Adipose tissue (tissue), 3 donors: ENCODE data around the gene ACSM2A. TPM values are rescaled to one million over a fixed set of nuclear protein-coding genes. Genes with fewer than 3 reads are reported as not detected.
"Not testable (repeated sequence)": the region's sequence is repeated elsewhere in the genome, so short reads cannot be mapped to it uniquely, and the experiment has no call there.

Source experiments
- H3K27ac ChIP-seq: one replicate; pipeline ENCODE4 v1.5.1; 2013; ENCODE audit warnings: low read depth, low read length
- WGBS, 3 donors: extraction: QIAGEN DNeasy Blood & Tissue Kit; methylation state at CpG; one replicate each; pipeline ENCODE4 v1.1.7; 2013; 5-methylcytosine and 5-hydroxymethylcytosine counted together
- polyA plus RNA-seq, 3 donors: library from polyadenylated mRNA; stranded (reverse); fragments of 200-250 nt; gene quantifications; one replicate each; pipeline ENCODE4 v1.2.3, GENCODE V29; 2013
- donor health status: healthy with polysubstance abuse.
- donor health status: Bipolar disorder and iron deficiency.
- donor health status: healthy.

The ACSM2A gene
- polyA plus RNA-seq, 3 donors = 0.13 to 0.90 (median 0.14) TPM

- H3K27ac ChIP-seq = no peak overlapping the region
- WGBS, 3 donors = 45 to 59% (median 50%) methylated on average over 3 of the region's 3 CpGs
Measured at GRCh38 chr16:20441191-20441590, 10.1 kb upstream of the ACSM2A start.

GRCh38 chr16:20441859-20442258 is 9.5 kb upstream of the ACSM2A start:
- WGBS, 3 donors = 89 to 92% (median 92%) methylated on average over 2 to 3 of the region's 4 CpGs
- H3K27ac ChIP-seq = not testable (repeated sequence)

GRCh38 chr16:20446652-20447393 is 4.5 kb upstream of the ACSM2A start:
- not testable (repeated sequence) for H3K27ac ChIP-seq
- no CpG with 5 or more reads among the region's 3 CpGs for WGBS, 3 donors

DNA sequence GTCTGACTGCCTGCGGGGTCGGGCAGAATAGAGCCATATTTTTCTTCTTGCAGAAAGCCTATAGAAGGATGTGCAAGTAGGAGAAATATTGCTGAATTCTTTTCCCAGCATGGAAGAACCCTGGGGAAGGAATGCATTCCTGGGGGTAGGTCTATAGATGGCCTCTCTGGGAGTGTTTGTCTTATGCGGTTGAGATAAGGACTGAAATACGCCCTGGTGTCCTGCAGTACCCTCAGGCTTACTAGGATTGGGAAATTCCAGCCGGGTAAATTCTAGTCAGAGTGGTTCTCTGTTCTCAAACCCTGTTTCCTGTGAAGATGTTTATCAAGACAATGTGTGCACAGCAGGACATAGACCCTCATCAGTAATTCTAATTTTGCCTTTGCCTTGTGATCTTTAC is 2.3 kb downstream of the ACSM2A start:
- H3K27ac ChIP-seq = not testable (repeated sequence)
- WGBS, 3 donors = 74 to 89% (median 81%) methylated on average over 4 of the region's 5 CpGs

GRCh38 chr16:20459227-20459626 is 7.9 kb downstream of the ACSM2A start:
- 91 to 98% (median 92%) methylated on average over 2 of the region's 2 CpGs for WGBS, 3 donors
- H3K27ac ChIP-seq = not testable (repeated sequence)

- WGBS, 3 donors = 77 to 94% (median 88%) methylated on average over 1 to 3 of the region's 4 CpGs
- H3K27ac ChIP-seq = not testable (repeated sequence)
Measured at GRCh38 chr16:20460313-20460712, 9.0 kb downstream of the ACSM2A start.

DNA sequence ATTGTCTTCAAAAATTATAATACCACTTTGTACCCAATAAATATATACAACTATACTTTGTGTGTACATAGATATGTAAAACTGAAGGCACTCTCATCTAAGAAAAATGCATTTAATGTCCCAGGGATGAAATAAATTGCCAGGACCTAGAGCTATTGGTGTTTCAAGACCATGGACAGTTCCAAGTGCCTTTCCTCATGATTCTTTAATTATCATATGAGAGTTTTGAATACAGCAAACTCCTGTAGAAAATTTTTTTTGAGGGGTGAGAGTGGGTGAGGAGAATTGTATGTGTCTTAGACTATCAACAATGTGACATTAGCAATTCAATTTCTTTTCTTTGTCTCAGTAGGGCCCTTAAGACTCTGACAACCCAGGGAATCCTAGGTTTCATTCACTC is 17.6 kb downstream of the ACSM2A start:
- H3K27ac ChIP-seq = not testable (repeated sequence)

DNA sequence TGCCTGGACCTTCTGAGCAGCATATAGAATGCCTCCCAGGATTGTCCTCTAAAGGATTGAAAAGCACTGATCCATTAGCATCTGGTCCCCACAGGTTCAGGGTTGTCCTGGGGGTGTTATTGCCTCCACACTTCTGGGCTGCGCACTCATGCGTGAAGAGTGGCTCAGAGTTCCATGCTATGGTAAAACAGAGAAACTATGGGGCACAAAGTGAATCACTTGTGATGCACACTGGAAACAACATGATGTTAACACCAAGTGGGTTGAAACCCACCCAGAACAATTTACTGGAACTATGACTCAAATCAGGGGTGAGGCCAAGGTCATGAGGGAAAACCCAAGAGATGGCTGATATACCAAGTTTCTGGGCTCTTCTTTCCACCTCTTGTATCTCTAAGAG is 18.6 kb downstream of the ACSM2A start:
- not testable (repeated sequence) for H3K27ac ChIP-seq
- whole genome bisulfite sequencing, 3 donors = 92 to 98% (median 95%) methylated on average over 2 of the region's 2 CpGs

DNA sequence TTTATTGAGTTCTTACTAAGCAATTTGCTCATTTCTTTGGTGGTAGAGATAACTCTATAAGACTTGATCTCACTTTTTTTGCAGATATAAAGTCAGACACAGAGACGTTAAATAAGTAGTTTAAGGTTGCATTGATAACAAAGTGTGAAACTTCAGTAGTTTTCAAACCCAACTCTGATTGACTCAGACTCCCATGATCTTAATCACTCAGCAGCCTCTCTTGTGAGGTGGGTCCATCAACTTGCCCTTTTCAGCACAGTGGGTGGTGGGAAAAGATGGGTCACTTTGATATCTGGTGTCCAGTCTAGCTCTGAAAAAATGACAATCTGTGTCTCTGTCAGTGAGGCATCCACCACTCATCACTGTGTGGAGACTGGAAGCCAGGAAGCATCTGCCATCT is 19.4 kb downstream of the ACSM2A start:
- not testable (repeated sequence) for H3K27ac ChIP-seq
- WGBS, 3 donors = 79 to 87% (median 86%) methylated on average over 1 of the region's 1 CpG

GRCh38 chr16:20477188-20477744 is 25.9 kb downstream of the ACSM2A start:
- WGBS, 3 donors = 0 to 13% (median 11%) methylated on average over 1 to 2 of the region's 2 CpGs
- not testable (repeated sequence) for H3K27ac ChIP-seq

DNA sequence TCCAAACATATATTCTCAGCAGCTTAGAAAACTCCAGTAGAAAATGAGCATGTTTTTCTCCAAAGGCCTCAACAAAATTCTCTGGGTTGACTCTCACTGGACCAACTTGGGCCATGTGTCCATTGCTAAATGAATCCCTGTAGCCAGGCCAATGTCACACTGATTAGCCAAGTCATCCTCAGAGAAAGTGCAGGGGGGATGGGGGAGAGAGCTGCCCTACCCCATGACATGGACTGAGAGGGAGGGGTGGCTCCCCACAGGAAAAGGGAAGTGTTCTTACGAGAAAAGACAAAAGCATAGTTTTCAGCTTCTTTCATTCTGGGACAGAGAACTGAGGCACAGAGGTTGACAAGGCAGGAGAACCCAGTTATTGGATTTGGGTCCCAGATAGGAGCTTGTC is 32.7 kb downstream of the ACSM2A start:
- WGBS, 3 donors = 22 to 80% methylated on average over 1 of the region's 1 CpG; no CpG with 5 or more reads in 1 of the 3 donors
- H3K27ac ChIP-seq = not testable (repeated sequence)

GRCh38 chr16:20484726-20485125 is 33.4 kb downstream of the ACSM2A start:
- H3K27ac ChIP-seq = no peak overlapping the region

GRCh38 chr16:20485408-20485807 is 34.1 kb downstream of the ACSM2A start:
- 50 to 80% (median 77%) methylated on average over 1 of the region's 1 CpG for WGBS, 3 donors
- no peak overlapping the region for H3K27ac ChIP-seq

More at GRCh38 chr16:20484726-20485125, 33.4 kb downstream of the ACSM2A start:
- WGBS, 3 donors = 71 to 81% (median 73%) methylated on average over 1 of the region's 1 CpG

DNA sequence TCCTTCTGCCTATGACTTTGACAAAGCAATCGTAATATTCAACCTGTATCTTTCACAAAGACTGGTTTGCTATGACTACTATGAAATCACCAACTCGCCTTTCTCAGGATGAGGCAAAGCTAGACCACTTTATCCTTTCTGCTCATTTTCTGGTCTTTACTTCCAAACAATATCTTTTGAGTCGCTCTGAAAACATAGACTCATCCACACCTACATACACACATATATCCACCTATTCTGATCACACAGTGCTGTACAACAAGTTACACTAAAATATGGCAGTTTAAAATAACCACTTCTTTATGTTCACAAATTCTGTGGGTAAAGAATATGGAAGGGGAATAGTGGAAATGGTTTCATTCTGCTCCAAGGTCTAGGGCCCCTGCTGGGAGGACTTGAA is 39.7 kb downstream of the ACSM2A start:
- no CpG with 5 or more reads among the region's 3 CpGs for WGBS, 3 donors
- not testable (repeated sequence) for H3K27ac ChIP-seq

DNA sequence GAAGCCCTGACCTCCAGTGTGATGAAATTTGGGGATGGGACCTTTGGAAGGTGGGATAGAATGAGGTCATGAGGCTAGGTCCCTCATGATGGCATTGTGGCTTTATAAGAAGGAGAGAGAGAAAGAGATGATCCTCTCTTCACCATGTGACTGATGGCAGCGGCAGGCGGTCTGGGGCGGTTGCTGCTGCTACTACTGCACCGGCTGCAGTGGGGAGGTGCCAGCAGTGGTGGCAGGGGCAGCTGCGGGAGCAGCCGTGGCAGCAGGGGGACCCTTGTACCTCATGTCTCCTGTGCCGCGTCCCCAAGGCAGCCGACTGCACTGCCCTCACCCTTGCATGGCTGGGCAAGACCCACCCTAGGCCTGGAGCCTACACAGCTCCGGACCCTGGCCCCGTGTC is 40.1 kb downstream of the ACSM2A start:
- not testable (repeated sequence) for H3K27ac ChIP-seq
- WGBS, 3 donors = no CpG with 5 or more reads among the region's 11 CpGs

DNA sequence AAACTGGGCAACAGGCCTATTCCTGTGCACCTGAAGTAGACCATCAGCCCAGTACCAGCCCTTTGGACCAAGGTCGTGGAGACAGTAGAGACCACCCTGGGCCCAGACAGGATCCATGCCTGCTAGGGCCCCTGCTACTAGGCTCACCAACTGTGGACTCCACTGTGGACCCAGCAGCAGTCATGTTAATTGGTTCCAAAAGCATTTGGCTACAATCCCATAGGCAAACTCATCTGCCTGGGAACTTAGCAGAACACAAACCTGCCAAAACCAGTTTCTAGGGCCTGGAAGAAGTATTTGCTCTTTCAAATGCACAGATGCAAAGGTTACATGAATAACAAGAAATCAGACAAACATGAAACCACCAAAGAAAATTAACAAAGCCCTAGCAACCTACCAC is 53.1 kb downstream of the ACSM2A start:
- H3K27ac ChIP-seq = no peak overlapping the region
- 71 to 86% (median 83%) methylated on average over 1 of the region's 1 CpG for WGBS, 3 donors

DNA sequence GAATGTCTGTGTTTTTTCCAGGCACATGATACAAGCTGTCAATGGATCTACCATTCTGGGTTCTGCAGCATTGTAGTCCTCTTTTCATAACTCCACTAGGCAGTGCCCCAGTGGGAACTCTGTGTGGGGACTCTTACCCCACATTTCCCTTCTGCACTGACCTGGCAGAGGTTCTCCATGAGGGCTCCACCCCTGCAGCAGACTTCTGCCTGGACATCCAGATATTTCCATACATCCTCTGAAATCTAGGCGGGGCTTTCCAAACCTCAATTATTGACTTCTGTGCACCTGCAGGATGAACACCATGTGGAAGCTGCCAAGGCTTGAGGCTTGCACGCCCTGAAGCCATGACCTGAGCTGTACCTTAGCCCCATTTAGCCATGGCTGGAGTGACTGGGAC is 56.0 kb downstream of the ACSM2A start:
- WGBS, 3 donors = 61 to 78% (median 75%) methylated on average over 2 of the region's 2 CpGs
- no peak overlapping the region for H3K27ac ChIP-seq

DNA sequence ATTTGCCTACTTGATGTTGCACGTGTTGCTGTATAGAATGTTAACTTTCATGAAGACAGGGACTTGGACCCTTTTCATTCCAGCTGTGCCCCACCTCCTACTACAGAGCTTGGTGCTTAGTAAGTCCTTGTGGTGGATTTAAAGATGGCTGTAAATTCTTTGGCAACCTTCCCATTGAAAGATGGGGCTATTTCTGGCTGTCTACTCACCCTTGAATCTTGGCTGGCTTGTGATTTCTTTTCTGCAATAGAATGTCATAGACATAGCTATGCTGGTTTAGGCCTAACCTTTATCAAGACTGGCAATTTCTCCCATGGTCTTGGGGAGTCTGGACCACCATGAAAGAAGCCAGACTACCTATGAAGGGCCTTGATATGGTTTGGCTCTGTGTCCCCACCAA is 59.0 kb downstream of the ACSM2A start:
- 57 to 71% (median 65%) methylated on average over 1 of the region's 1 CpG for WGBS, 3 donors

DNA sequence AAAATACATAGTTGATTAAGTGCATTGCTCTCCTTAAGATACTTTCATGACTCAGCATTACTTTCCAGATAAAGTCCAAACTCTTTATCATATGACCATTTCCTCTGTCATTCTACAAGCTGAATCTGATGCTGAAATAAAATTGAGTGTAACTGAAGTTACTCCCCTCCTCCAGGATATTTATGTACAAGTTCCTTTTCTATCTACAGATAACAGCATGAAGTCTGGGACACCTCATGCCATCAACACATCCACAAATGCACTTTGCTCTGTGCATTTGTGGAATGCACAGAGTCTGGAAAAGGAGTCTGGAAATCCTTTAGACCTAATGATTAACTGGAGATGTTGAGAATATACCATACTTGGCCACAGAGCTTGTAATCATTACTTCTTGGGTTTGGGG is 64.4 kb downstream of the ACSM2A start:
- no peak overlapping the region for H3K27ac ChIP-seq

More for the DNA sequence above, 59.0 kb downstream of the ACSM2A start:
- H3K27ac ChIP-seq = no peak overlapping the region

GRCh38 chr16:20517149-20517548 is 65.8 kb downstream of the ACSM2A start:
- no peak overlapping the region for H3K27ac ChIP-seq
- WGBS, 3 donors = 61 to 70% (median 62%) methylated on average over 3 of the region's 3 CpGs
